GM12891 (cell line): ENCODE results near the gene MYDGF.

Source experiments
- POLR2A ChIP-seq: IDR thresholded peaks from 2 replicates; pipeline ENCODE4 v1.6.1; 2011; ENCODE audit warnings: low read depth, low read length, control low read depth
- POLR2AphosphoS5 ChIP-seq: IDR thresholded peaks from 2 replicates; pipeline ENCODE4 v1.6.1; 2011; ENCODE audit warnings: low read depth, low read length, control low read depth
- TAF1 ChIP-seq: IDR thresholded peaks from 2 replicates; pipeline ENCODE4 v1.6.1; 2011; ENCODE audit warnings: low read depth, low read length, control low read depth

DNA sequence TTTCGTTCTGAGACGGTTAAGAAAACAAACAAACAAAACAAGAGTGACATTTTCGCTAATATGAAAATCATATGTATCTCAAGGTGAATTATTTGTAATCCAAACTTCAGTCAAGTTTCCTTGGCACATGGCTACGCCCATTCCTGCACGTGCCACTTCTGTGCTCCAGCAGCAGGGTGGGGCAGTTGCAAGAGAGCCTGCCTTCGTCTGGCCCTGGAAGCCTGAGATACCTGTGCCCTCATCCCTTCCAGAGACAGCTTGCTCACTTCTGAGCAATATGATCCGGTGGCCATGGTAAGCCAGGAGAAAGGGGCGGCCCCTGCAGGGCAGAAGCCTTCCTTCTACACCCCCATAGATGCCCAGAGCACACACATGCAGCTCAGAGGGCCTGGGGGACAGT, 31.4 kb upstream of the MYDGF start:
- TF ChIP-seq POLR2A (no peak), POLR2AphosphoS5 (no peak), TAF1 (no peak)
